A549 (cell line): Measurements from ENCODE around the gene LIN9.

Experiments used
- BHLHE40 ChIP-seq: IDR thresholded peaks from 2 replicates; pipeline ENCODE4 v1.6.1; 2012; ENCODE audit warnings: low read depth, low read length, inconsistent platforms
- CHD4 ChIP-seq: fragments of 200-600 bp; sonication (generic); IDR thresholded peaks from 2 replicates; pipeline ENCODE4 v1.6.1; 2016; ENCODE audit warnings: antibody characterized with exemption, mild to moderate bottlenecking, borderline replicate concordance
- CTCF ChIP-seq: fragments of >200 bp; sonication (Bioruptor Twin); formaldehyde crosslinking; IDR thresholded peaks from 3 replicates; pipeline ENCODE4 v1.5.1; 2016
- HMGXB4 ChIP-seq: fragments of 250-450 bp; sonication (Bioruptor Pico); IDR thresholded peaks from 2 replicates; pipeline ENCODE4 v1.5.0; 2021; ENCODE audit warnings: mild to moderate bottlenecking, moderate library complexity, borderline replicate concordance
- HOXB5 ChIP-seq: fragments of 250-450 bp; sonication (Bioruptor Pico); IDR thresholded peaks from 2 replicates; pipeline ENCODE4 v1.5.0; 2020; ENCODE audit warnings: mild to moderate bottlenecking, moderate library complexity
- JUN ChIP-seq, 2 experiments: fragments of >200 bp; sonication (Bioruptor Twin); formaldehyde crosslinking; IDR thresholded peaks; 2 replicates in 1 of 2; 3 replicates in 1 of 2; pipeline ENCODE4 v1.6.1; 2016 to 2017
- KDM1A ChIP-seq: fragments of 200-600 bp; sonication (generic); IDR thresholded peaks from 2 replicates; pipeline ENCODE4 v1.6.1; 2016; ENCODE audit warnings: low read depth, mild to moderate bottlenecking
- NFE2L2 ChIP-seq: fragments of 150-350 bp; conservative IDR thresholded peaks from 2 replicates; pipeline ENCODE4 v1.6.1; 2014; ENCODE audit warnings: low read length
- NR3C1 ChIP-seq: fragments of >200 bp; sonication (Bioruptor Twin); formaldehyde crosslinking; IDR thresholded peaks from 3 replicates; pipeline ENCODE4 v1.6.1; 2017
- PHF8 ChIP-seq: fragments of 200-600 bp; sonication (generic); IDR thresholded peaks from 2 replicates; pipeline ENCODE4 v1.6.1; 2016; ENCODE audit warnings: low read depth, mild to moderate bottlenecking, antibody characterized with exemption, moderate library complexity, borderline replicate concordance
- POLR2A ChIP-seq: IDR thresholded peaks from 2 replicates; pipeline ENCODE4 v1.6.1; 2012; ENCODE audit warnings: mild to moderate bottlenecking, low read length
- RAD21 ChIP-seq, 2 experiments: fragments of >200 bp in 1 of 2; sonication (Bioruptor Twin) in 1 of 2; formaldehyde crosslinking in 1 of 2; IDR thresholded peaks in 1 of 2; conservative IDR thresholded peaks in 1 of 2; 2 replicates in 1 of 2; 3 replicates in 1 of 2; pipeline ENCODE4 v1.6.1; 2012 to 2018; ENCODE audit warnings: inconsistent platforms in 1 of 2

DNA sequence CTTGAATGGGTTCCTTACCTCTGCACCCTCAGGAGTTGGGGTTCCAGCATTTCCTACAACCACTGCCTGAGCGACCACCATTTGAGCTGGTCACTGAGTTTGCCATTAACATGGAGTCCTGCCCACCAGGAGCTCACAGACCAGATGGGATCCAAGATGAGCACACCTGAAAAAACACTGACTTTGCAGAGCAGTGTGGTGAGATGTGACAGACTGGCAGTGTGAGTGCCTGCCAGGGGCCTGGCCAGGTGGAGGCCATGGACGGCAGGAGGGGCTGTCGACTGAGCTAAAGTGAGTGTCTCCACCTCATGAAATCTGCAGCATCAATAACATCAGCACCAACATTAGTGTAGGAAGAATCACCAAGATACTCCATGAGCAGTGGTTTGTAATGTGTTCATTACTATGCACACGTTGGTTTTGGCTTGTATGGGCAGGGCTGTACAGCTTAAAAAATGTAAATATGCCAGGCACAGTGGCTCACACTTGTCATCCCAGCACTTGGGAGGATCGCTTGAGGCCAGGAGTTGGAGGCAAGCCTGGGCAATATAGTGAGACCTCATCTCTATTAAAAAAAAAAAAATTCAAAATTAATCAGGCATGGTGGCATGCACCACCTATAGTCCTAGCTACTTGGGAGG lies 97.7 kb downstream of the LIN9 start:
- TF ChIP-seq CTCF = no peak
- TF ChIP-seq POLR2A = no peak
- no peak for TF ChIP-seq HOXB5 (CRISPR knock-in tag)
- no peak for TF ChIP-seq NR3C1
- TF ChIP-seq HMGXB4 = no peak
- no peak for TF ChIP-seq JUN (IDR thresholded peaks at IDR 0.05)
- no peak for TF ChIP-seq RAD21 (conservative IDR thresholded peaks at IDR 0.05 in 1 of 2, IDR thresholded peaks at IDR 0.05 in 1 of 2)
- no peak for TF ChIP-seq NFE2L2
- no peak for TF ChIP-seq KDM1A
- TF ChIP-seq BHLHE40 = no peak
- TF ChIP-seq PHF8 = no peak
- no peak for TF ChIP-seq CHD4
